H1 (cell line): Measurements from ENCODE around the gene TOR1B. TPM values are rescaled to one million over a fixed set of nuclear protein-coding genes. Genes with fewer than 3 reads are reported as not detected.

Experiments used
- CTCF ChIA-PET: fragments of 300-600 bp; sonication (Branson Sonifier 250); formaldehyde crosslinking; loops from one replicate; lab custom pipeline; 2021; ENCODE audit not compliant: partially characterized antibody; lab: Charles Lee
- POLR2A ChIA-PET: fragments of 300-600 bp; sonication (Branson Sonifier 250); formaldehyde crosslinking; loops from one replicate; lab custom pipeline; 2021; ENCODE audit warnings: inconsistent platforms; ENCODE audit not compliant: partially characterized antibody; lab: Charles Lee
- DNase-seq, 2 experiments: peaks; one replicate each; pipeline versions ENCODE4 v3.0.0 to v3.0.0-alpha.2; 2010 to 2022; ENCODE audit warnings: low spot score in 2 of 2, low read depth in 1 of 2, mixed read lengths in 1 of 2
- FAIRE-seq: peaks from 2 replicates; lab custom pipeline; 2011; peaks lifted over from hg19 to GRCh38; lab: Jason Lieb, UNC
- H2AFZ ChIP-seq: 2 replicates; pipeline ENCODE4 v1.8.1; 2012; ENCODE audit warnings: low read length, inconsistent platforms
- H2AK5ac ChIP-seq: 2 replicates; pipeline ENCODE4 v1.6.1; 2013; ENCODE audit warnings: low read depth, low read length
- H2BK120ac ChIP-seq: replicated peaks from 2 replicates; pipeline ENCODE3; 2013; ENCODE audit warnings: low read depth, low read length, inconsistent platforms
- H2BK12ac ChIP-seq: 2 replicates; pipeline ENCODE4 v1.6.1; 2013; ENCODE audit warnings: low read depth, low read length
- H2BK15ac ChIP-seq: 2 replicates; pipeline ENCODE4 v1.6.1; 2013; ENCODE audit warnings: low read length
- H2BK20ac ChIP-seq: 2 replicates; pipeline ENCODE4 v1.6.1; 2013; ENCODE audit warnings: low read length
- H2BK5ac ChIP-seq: 2 replicates; pipeline ENCODE4 v1.6.1; 2013; ENCODE audit warnings: low read depth, low read length
- H3K14ac ChIP-seq: 2 replicates; pipeline ENCODE4 v1.6.1; 2013; ENCODE audit warnings: inconsistent platforms; ENCODE audit not compliant: insufficient read length
- H3K18ac ChIP-seq: 2 replicates; pipeline ENCODE4 v1.6.1; 2013; ENCODE audit warnings: low read length; ENCODE audit errors: extremely low read depth
- H3K23ac ChIP-seq: 2 replicates; pipeline ENCODE4 v1.6.1; 2013; ENCODE audit warnings: inconsistent platforms; ENCODE audit not compliant: insufficient read length
- H3K23me2 ChIP-seq: 2 replicates; pipeline ENCODE4 v1.6.1; 2013; ENCODE audit warnings: low read depth, low read length
- H3K27ac ChIP-seq: 2 replicates; pipeline ENCODE4 v1.6.1; 2011; ENCODE audit warnings: low read depth, low read length, inconsistent platforms
- H3K27me3 ChIP-seq, 4 experiments: replicated peaks in 1 of 4; 1 replicate in 1 of 4; 2 replicates in 3 of 4; pipeline versions ENCODE4 v1.6.1 to v1.8.1; 2011 to 2013; ENCODE audit warnings: low read length in 3 of 4, mild to moderate bottlenecking in 3 of 4, inconsistent platforms in 2 of 4, mixed read lengths in 2 of 4, moderate library complexity in 1 of 4; ENCODE audit not compliant: control insufficient read depth in 3 of 4, insufficient read depth in 3 of 4; ENCODE audit errors: extremely low read depth in 1 of 4
- H3K36me3 ChIP-seq, 4 experiments: 2 replicates each; pipeline versions ENCODE4 v1.6.1 to v1.8.1; 2011 to 2013; ENCODE audit warnings: mild to moderate bottlenecking in 4 of 4, low read length in 3 of 4, moderate library complexity in 2 of 4, control low read depth in 1 of 4, inconsistent platforms in 1 of 4; ENCODE audit not compliant: insufficient read depth in 4 of 4, control insufficient read depth in 2 of 4
- H3K4ac ChIP-seq: replicated peaks from 2 replicates; pipeline ENCODE3; 2013; ENCODE audit warnings: low read length, low read depth, mixed read lengths, inconsistent platforms; ENCODE audit not compliant: insufficient read length
- H3K4me1 ChIP-seq, 4 experiments: replicated peaks in 1 of 4; 1 replicate in 1 of 4; 2 replicates in 3 of 4; pipeline versions ENCODE4 v1.6.1 to v1.8.1; 2011 to 2013; ENCODE audit warnings: low read length in 3 of 4, inconsistent platforms in 2 of 4, mixed read lengths in 1 of 4; ENCODE audit not compliant: insufficient read depth in 4 of 4, control insufficient read depth in 3 of 4
- H3K4me2 ChIP-seq, 2 experiments: 2 replicates each; pipeline versions ENCODE4 v1.6.1 to v1.8.1; 2011 to 2013; ENCODE audit warnings: low read depth in 2 of 2, low read length in 2 of 2, control low read depth in 1 of 2, inconsistent platforms in 1 of 2, mild to moderate bottlenecking in 1 of 2; ENCODE audit not compliant: insufficient read depth in 1 of 2
- H3K4me3 ChIP-seq, 4 experiments: fragments of 200-600, 300-600 bp in 1 of 4; sonication (generic), shearing (Covaris generic), sonication (Bioruptor Twin) in 1 of 4; 2 replicates each; pipeline versions ENCODE4 v1.5.1 to v1.8.1; 2011 to 2016; ENCODE audit warnings: low read length in 4 of 4, low read depth in 3 of 4, control low read depth in 2 of 4, inconsistent platforms in 2 of 4, mild to moderate bottlenecking in 2 of 4, mixed read lengths in 1 of 4, moderate library complexity in 1 of 4; ENCODE audit not compliant: insufficient read depth in 2 of 4; ENCODE audit errors: extremely low read depth in 1 of 4
- H3K56ac ChIP-seq: replicated peaks from 2 replicates; pipeline ENCODE3; 2013; ENCODE audit warnings: low read depth, mild to moderate bottlenecking, mixed read lengths, low read length, inconsistent platforms; ENCODE audit not compliant: insufficient read length
- H3K79me1 ChIP-seq: 2 replicates; pipeline ENCODE4 v1.6.1; 2013; ENCODE audit warnings: low read depth, low read length, control low read depth
- H3K79me2 ChIP-seq, 2 experiments: 2 replicates each; pipeline versions ENCODE4 v1.6.1 to v1.8.1; 2012 to 2013; ENCODE audit warnings: low read length in 2 of 2, mild to moderate bottlenecking in 2 of 2, inconsistent platforms in 1 of 2; ENCODE audit not compliant: insufficient read depth in 2 of 2, control insufficient read depth in 1 of 2
- H3K9ac ChIP-seq, 4 experiments: replicated peaks in 1 of 4; 1 replicate in 1 of 4; 2 replicates in 3 of 4; pipeline versions ENCODE4 v1.6.1 to v1.8.1; 2011 to 2013; ENCODE audit warnings: low read depth in 3 of 4, low read length in 3 of 4, control low read depth in 2 of 4, mild to moderate bottlenecking in 2 of 4, moderate library complexity in 2 of 4, inconsistent platforms in 1 of 4; ENCODE audit errors: extremely low read depth in 1 of 4
- H3K9me3 ChIP-seq, 2 experiments: 2 replicates each; pipeline versions ENCODE4 v1.6.1 to v1.8.1; 2012 to 2013; ENCODE audit warnings: mild to moderate bottlenecking in 2 of 2, moderate library complexity in 2 of 2, control low read depth in 1 of 2, inconsistent platforms in 1 of 2, low read depth in 1 of 2, low read length in 1 of 2, mixed read lengths in 1 of 2; ENCODE audit not compliant: insufficient read depth in 2 of 2
- H4K20me1 ChIP-seq, 2 experiments: replicated peaks in 1 of 2; 2 replicates each; pipeline versions ENCODE3 to v1.8.1; 2011 to 2013; ENCODE audit warnings: inconsistent platforms in 2 of 2, low read length in 2 of 2, mild to moderate bottlenecking in 1 of 2; ENCODE audit not compliant: insufficient read depth in 2 of 2, control insufficient read depth in 1 of 2
- H4K5ac ChIP-seq: 2 replicates; pipeline ENCODE4 v1.6.1; 2013; ENCODE audit warnings: low read length, low read depth, mixed read lengths, inconsistent platforms; ENCODE audit not compliant: insufficient read length
- H4K8ac ChIP-seq: 2 replicates; pipeline ENCODE4 v1.8.0; 2013; ENCODE audit warnings: mild to moderate bottlenecking, moderate library complexity, low read length, inconsistent platforms; ENCODE audit not compliant: insufficient read depth; ENCODE audit errors: extremely low read depth
- H4K91ac ChIP-seq: replicated peaks from 2 replicates; pipeline ENCODE3; 2013; ENCODE audit warnings: low read length, mixed read lengths, inconsistent platforms; ENCODE audit not compliant: insufficient read length
- BACH1 ChIP-seq: IDR thresholded peaks from 2 replicates; pipeline ENCODE4 v1.6.1; 2012; ENCODE audit warnings: low read length, improper control_type of control experiment
- POLR2A ChIP-seq, 2 experiments: IDR thresholded peaks; 1 replicate in 1 of 2; 2 replicates in 1 of 2; pipeline ENCODE4 v1.6.1; 2011; ENCODE audit warnings: low read depth in 2 of 2, low read length in 2 of 2, mild to moderate bottlenecking in 2 of 2; ENCODE audit errors: control extremely low read depth in 1 of 2
- SUZ12 ChIP-seq: fragments of 200-600 bp; sonication (generic); IDR thresholded peaks from 2 replicates; pipeline ENCODE4 v1.6.1; 2012; ENCODE audit warnings: mild to moderate bottlenecking, inconsistent platforms, low read length, moderate library complexity, mixed read lengths
- ZNF274 ChIP-seq: IDR thresholded peaks from 2 replicates; pipeline ENCODE4 v1.7.0; 2012; ENCODE audit warnings: low read length, borderline replicate concordance; ENCODE audit errors: extremely low read depth
- WGBS, 2 experiments: shearing (Covaris generic) in 1 of 2; methylation state at CpG; one replicate each; pipeline versions ENCODE4 v1.1.6 to v1.1.7; 2013 to 2015; ENCODE audit warnings: low lambda C conversion rate in 2 of 2, mixed read lengths in 2 of 2, inconsistent platforms in 1 of 2, low coverage in 1 of 2, missing lambda C conversion rate in 1 of 2; ENCODE audit not compliant: insufficient replicate concordance in 2 of 2, insufficient coverage in 1 of 2, insufficient read length in 1 of 2; ENCODE audit errors: extremely low coverage in 1 of 2, missing lambda C conversion rate in 1 of 2; 5-methylcytosine and 5-hydroxymethylcytosine counted together
- polyA plus RNA-seq, 7 experiments: library from polyadenylated mRNA; depleted of rRNA in 3 of 7; stranded (reverse) in 5 of 7; unstranded in 2 of 7; fragments of >200 nt in 5 of 7; fragments of 200-250 nt in 2 of 7; gene quantifications; 1 replicate in 5 of 7; 2 replicates in 1 of 7; 4 replicates in 1 of 7; pipeline versions ENCODE4 v1.2.1 to v1.2.3, GENCODE V29; 2011 to 2013; ENCODE audit warnings: missing spikeins in 2 of 7, mixed read lengths in 2 of 7
- total RNA-seq: library from RNA; stranded (reverse); fragmentation: NEBNext Ultra II Directional; extraction: Animal tissue kit (Norgen Biotek cat#: 25700); gene quantifications from 2 replicates; pipeline ENCODE4 v1.2.1, GENCODE V29; 2021
- TF ChIP-seq, protein P1 (sequence below): IDR thresholded peaks from 2 replicates; pipeline ENCODE4 v1.6.1; 2012; ENCODE audit warnings: low read length, inconsistent platforms

The TOR1B gene
- total and polyA plus RNA-seq, 2 of the 8 experiments (the other 6 are each of a cell fraction or from before 2014, with no cell fraction given): 11.4 to 17.4 TPM

DNA sequence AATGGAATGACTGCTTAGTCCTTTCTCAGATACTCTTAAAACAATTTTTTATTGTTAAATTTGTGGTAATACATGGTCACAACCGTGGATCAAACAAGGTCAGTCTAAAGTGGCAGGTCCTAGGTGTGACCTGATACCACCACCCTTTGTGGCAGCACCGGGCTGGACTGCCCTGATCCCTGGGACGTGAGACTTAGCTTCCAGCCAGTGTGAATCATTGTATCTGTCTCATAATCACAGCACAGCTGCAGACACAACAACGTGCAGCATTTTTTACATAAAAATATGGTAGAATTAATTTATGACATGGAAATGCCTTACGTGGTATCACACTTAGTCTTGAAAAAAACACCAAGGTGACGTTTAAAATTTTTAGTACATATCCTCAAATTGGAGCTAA lies 7.8 kb downstream of the TOR1B start:
- DNase-seq (no peak), FAIRE-seq (no peak)
- Histone ChIP-seq H2BK120ac (no peak overlapping the region), H3K23me2 (no peaks in the 10 kb centered on the region), H3K18ac (no peak overlapping the region), H3K4ac (no peak overlapping the region), H3K4me3 (no peak overlapping the region), H4K8ac (no peak overlapping the region), H2AFZ (no peak overlapping the region), H3K9me3 (no peaks in the 10 kb centered on the region), H3K9ac (no peak overlapping the region), H2BK5ac (no peak overlapping the region), H3K14ac (no peak overlapping the region), H3K27me3 (no peaks in the 10 kb centered on the region), H2BK20ac (no peak overlapping the region), H2AK5ac (no peak overlapping the region), H4K5ac (no peak overlapping the region), H3K4me1 (no peaks in the 10 kb centered on the region; a peak in 1 of 7 replicates), H3K79me2 (no peaks in the 10 kb centered on the region), H2BK15ac (no peak overlapping the region), H3K79me1 (peaks cover 2% of the 10 kb centered on the region; the same call in 1 of the 2 replicates), H3K27ac (no peak overlapping the region), H3K23ac (no peak overlapping the region), H3K4me2 (no peak overlapping the region), H4K20me1 (peaks cover 3 to 19% of the 10 kb centered on the region in 2 experiments), H4K91ac (no peak overlapping the region), H2BK12ac (no peak overlapping the region), H3K56ac (no peak overlapping the region), H3K36me3 (peaks cover 2 to 38% (median 8%) of the 10 kb centered on the region in 4 experiments; a peak in 7 of 8 replicates)
- ChIA-PET CTCF (interaction anchor here (0.6 to 1.9 kb wide), 5 partner anchors 11 to 515 kb away, joined by 3 to 5 read pairs (median 3); no protein-coding TSS in a partner anchor), POLR2A (interaction anchor here (0.6 to 1.4 kb wide), 3 partner anchors 13 to 113 kb away, joined by 3 read pairs; partner anchors contain the start of gene TOR1A)
- WGBS, 2 experiments: 93% methylated on average over 6 of the region's 6 CpGs; no CpG with 5 or more reads in 1 of the 2 experiments
- TF ChIP-seq, protein P1, sequence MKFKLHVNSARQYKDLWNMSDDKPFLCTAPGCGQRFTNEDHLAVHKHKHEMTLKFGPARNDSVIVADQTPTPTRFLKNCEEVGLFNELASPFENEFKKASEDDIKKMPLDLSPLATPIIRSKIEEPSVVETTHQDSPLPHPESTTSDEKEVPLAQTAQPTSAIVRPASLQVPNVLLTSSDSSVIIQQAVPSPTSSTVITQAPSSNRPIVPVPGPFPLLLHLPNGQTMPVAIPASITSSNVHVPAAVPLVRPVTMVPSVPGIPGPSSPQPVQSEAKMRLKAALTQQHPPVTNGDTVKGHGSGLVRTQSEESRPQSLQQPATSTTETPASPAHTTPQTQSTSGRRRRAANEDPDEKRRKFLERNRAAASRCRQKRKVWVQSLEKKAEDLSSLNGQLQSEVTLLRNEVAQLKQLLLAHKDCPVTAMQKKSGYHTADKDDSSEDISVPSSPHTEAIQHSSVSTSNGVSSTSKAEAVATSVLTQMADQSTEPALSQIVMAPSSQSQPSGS: no peak
- TF ChIP-seq BACH1 (no peak), ZNF274 (no peak), SUZ12 (no peak), POLR2A (IDR thresholded peaks at IDR 0.05; ENCODE audit: control extremely low read depth in 1 of 2, low read depth in 2 of 2, low read length in 2 of 2) (no peak)
